GM12878 (cell line): ENCODE measurements around the gene TMEM98. TPM values are rescaled to one million over a fixed set of nuclear protein-coding genes. Genes with fewer than 3 reads are reported as not detected.

Source experiments
- SUZ12 ChIP-seq: fragments of 200-600 bp; sonication (generic); IDR thresholded peaks from one replicate; pipeline ENCODE4 v1.6.1; 2018; ENCODE audit warnings: antibody characterized with exemption, mild to moderate bottlenecking; ENCODE audit not compliant: unreplicated experiment
- polyA plus RNA-seq, 11 experiments: library from polyadenylated mRNA; depleted of rRNA in 4 of 11; unstranded in 6 of 11; stranded (reverse) in 5 of 11; fragments of >200 nt; fragmentation: Nextera tagmentation in 4 of 11; fragmentation: Illumina TruSeq in 1 of 11; extraction: Ambion mirVana in 4 of 11; extraction: Trizol in 1 of 11; gene quantifications; 1 replicate in 1 of 11; 2 replicates in 10 of 11; pipeline versions ENCODE4 v1.2.1 to v1.2.3, GENCODE V29; 2011 to 2016; ENCODE audit warnings: inconsistent platforms in 2 of 11, missing spikeins in 2 of 11, low read depth in 1 of 11
- total RNA-seq, 4 experiments: library from RNA; depleted of rRNA in 3 of 4; stranded (reverse); fragments of >200 nt in 3 of 4; fragmentation: Illumina TruSeq in 1 of 4; extraction: Trizol in 1 of 4; gene quantifications; 2 replicates each; pipeline versions ENCODE4 v1.2.1 to v1.2.3, GENCODE V29; 2013 to 2021
- TF ChIP-seq, protein P1 (sequence below): IDR thresholded peaks from 2 replicates; pipeline ENCODE4 v1.6.1; 2011; ENCODE audit warnings: borderline replicate concordance, low read depth, mild to moderate bottlenecking, moderate library complexity, mixed read lengths, low read length; ENCODE audit not compliant: insufficient read depth; ENCODE audit errors: extremely low read length
- TF ChIP-seq, protein P2 (sequence below): fragments of 150-350 bp; IDR thresholded peaks from 2 replicates; pipeline ENCODE4 v1.6.1; 2016; ENCODE audit warnings: low read depth, low read length
- TF ChIP-seq, protein P3 (sequence below), 3 experiments: IDR thresholded peaks in 2 of 3; conservative IDR thresholded peaks in 1 of 3; 2 replicates each; pipeline ENCODE4 v1.5.1; 2011; ENCODE audit warnings: low read depth in 3 of 3, low read length in 3 of 3, mild to moderate bottlenecking in 3 of 3, control low read depth in 2 of 3, moderate library complexity in 2 of 3, inconsistent platforms in 1 of 3, mixed read lengths in 1 of 3; ENCODE audit not compliant: control insufficient read depth in 2 of 3, insufficient read depth in 1 of 3; ENCODE audit errors: extremely low read depth in 1 of 3

TMEM98 gene
- total and polyA plus RNA-seq, 10 of the 15 experiments (the other 5 are each of a cell fraction or from before 2014, with no cell fraction given) = 0.04 to 0.73 (median 0.13) TPM; not detected in 3

- TF ChIP-seq, protein P1, sequence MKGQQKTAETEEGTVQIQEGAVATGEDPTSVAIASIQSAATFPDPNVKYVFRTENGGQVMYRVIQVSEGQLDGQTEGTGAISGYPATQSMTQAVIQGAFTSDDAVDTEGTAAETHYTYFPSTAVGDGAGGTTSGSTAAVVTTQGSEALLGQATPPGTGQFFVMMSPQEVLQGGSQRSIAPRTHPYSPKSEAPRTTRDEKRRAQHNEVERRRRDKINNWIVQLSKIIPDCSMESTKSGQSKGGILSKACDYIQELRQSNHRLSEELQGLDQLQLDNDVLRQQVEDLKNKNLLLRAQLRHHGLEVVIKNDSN = no peak
- TF ChIP-seq, protein P2, sequence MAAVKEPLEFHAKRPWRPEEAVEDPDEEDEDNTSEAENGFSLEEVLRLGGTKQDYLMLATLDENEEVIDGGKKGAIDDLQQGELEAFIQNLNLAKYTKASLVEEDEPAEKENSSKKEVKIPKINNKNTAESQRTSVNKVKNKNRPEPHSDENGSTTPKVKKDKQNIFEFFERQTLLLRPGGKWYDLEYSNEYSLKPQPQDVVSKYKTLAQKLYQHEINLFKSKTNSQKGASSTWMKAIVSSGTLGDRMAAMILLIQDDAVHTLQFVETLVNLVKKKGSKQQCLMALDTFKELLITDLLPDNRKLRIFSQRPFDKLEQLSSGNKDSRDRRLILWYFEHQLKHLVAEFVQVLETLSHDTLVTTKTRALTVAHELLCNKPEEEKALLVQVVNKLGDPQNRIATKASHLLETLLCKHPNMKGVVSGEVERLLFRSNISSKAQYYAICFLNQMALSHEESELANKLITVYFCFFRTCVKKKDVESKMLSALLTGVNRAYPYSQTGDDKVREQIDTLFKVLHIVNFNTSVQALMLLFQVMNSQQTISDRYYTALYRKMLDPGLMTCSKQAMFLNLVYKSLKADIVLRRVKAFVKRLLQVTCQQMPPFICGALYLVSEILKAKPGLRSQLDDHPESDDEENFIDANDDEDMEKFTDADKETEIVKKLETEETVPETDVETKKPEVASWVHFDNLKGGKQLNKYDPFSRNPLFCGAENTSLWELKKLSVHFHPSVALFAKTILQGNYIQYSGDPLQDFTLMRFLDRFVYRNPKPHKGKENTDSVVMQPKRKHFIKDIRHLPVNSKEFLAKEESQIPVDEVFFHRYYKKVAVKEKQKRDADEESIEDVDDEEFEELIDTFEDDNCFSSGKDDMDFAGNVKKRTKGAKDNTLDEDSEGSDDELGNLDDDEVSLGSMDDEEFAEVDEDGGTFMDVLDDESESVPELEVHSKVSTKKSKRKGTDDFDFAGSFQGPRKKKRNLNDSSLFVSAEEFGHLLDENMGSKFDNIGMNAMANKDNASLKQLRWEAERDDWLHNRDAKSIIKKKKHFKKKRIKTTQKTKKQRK = no peak
- no peak for TF ChIP-seq SUZ12
- TF ChIP-seq, protein P3, sequence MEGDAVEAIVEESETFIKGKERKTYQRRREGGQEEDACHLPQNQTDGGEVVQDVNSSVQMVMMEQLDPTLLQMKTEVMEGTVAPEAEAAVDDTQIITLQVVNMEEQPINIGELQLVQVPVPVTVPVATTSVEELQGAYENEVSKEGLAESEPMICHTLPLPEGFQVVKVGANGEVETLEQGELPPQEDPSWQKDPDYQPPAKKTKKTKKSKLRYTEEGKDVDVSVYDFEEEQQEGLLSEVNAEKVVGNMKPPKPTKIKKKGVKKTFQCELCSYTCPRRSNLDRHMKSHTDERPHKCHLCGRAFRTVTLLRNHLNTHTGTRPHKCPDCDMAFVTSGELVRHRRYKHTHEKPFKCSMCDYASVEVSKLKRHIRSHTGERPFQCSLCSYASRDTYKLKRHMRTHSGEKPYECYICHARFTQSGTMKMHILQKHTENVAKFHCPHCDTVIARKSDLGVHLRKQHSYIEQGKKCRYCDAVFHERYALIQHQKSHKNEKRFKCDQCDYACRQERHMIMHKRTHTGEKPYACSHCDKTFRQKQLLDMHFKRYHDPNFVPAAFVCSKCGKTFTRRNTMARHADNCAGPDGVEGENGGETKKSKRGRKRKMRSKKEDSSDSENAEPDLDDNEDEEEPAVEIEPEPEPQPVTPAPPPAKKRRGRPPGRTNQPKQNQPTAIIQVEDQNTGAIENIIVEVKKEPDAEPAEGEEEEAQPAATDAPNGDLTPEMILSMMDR (IDR thresholded peaks at IDR 0.05 in 2 of 3, conservative IDR thresholded peaks at IDR 0.05 in 1 of 3; ENCODE audit: control insufficient read depth in 2 of 3, extremely low read depth in 1 of 3, insufficient read depth in 1 of 3, low read depth in 3 of 3, low read length in 3 of 3) = no peak
These were observed 64.5 kb downstream of the TMEM98 start (continued) for GRCh38 chr17:32992321-32993033.
